ENCODE measurements around the gene ATP10B. TPM values are rescaled to one million over a fixed set of nuclear protein-coding genes. Genes with fewer than 3 reads are reported as not detected.

ATP10B gene
- total RNA-seq, 2 experiments from 2014 or later, result not detected

GRCh38 chr5:160846642-160847041 lies 5.4 kb downstream of the ATP10B start:
- Histone ChIP-seq H3K27ac (ENCODE audit: low read depth in 1 of 2, low read length in 2 of 2) (no peak overlapping the region), H3K27me3 (ENCODE audit: control insufficient read depth in 1 of 2, insufficient read depth in 2 of 2, low read length in 2 of 2) (no peaks in the 10 kb centered on the region), H3K36me3 (ENCODE audit: insufficient read depth, low read length) (no peaks in the 10 kb centered on the region), H3K4me1 (ENCODE audit: insufficient read depth, low read length) (no peaks in the 10 kb centered on the region), H3K4me3 (ENCODE audit: low read length) (no peak overlapping the region), H3K9me3 (ENCODE audit: control insufficient read depth in 1 of 2, insufficient read depth in 1 of 2, low read length in 2 of 2) (no peaks in the 10 kb centered on the region)
- Mint-ChIP-seq H3K36me3 (ENCODE audit: low read depth) (no peaks in the 10 kb centered on the region), H3K27me3 (peaks cover 9% of the 10 kb centered on the region), H3K4me3 (no peak overlapping the region), H3K9me3 (no peaks in the 10 kb centered on the region), H3K27ac (no peak overlapping the region), H3K4me1 (ENCODE audit: low read depth) (no peaks in the 10 kb centered on the region)
- intact Hi-C loops (cut with DNase I, micrococcal nuclease), result no loop called here
- CTCF ChIA-PET, result no interaction called here
- no peak for TF ChIP-seq CTCF (IDR thresholded peaks at IDR 0.05)
- POLR2A ChIA-PET, result no interaction called here
- no peak for DNase-seq
- ATAC-seq (ENCODE audit: poor library complexity), result no peak

- CTCF ChIA-PET, result no interaction called here
- H3K27me3 Mint-ChIP-seq, result peaks cover 9% of the 10 kb centered on the region
- H3K4me3 Mint-ChIP-seq, result no peak overlapping the region
- H3K9me3 Mint-ChIP-seq, result no peaks in the 10 kb centered on the region
- POLR2A ChIA-PET, result no interaction called here
- H3K36me3 ChIP-seq (ENCODE audit: insufficient read depth, low read length), result no peaks in the 10 kb centered on the region
- no peak for TF ChIP-seq CTCF (IDR thresholded peaks at IDR 0.05)
- H3K4me1 ChIP-seq (ENCODE audit: insufficient read depth, low read length), result no peaks in the 10 kb centered on the region
- intact Hi-C loops (cut with DNase I, micrococcal nuclease), result no loop called here
- H3K4me3 ChIP-seq (ENCODE audit: low read length), result no peak overlapping the region
- ATAC-seq (ENCODE audit: poor library complexity) (no peak), DNase-seq (no peak)
- H3K36me3 Mint-ChIP-seq (ENCODE audit: low read depth), result no peaks in the 10 kb centered on the region
- no peaks in the 10 kb centered on the region for H3K9me3 ChIP-seq (ENCODE audit: control insufficient read depth in 1 of 2, insufficient read depth in 1 of 2, low read length in 2 of 2)
- H3K27me3 ChIP-seq (ENCODE audit: control insufficient read depth in 1 of 2, insufficient read depth in 2 of 2, low read length in 2 of 2), result no peaks in the 10 kb centered on the region
- H3K27ac ChIP-seq (ENCODE audit: low read depth in 1 of 2, low read length in 2 of 2), result no peak overlapping the region
- H3K4me1 Mint-ChIP-seq (ENCODE audit: low read depth), result no peaks in the 10 kb centered on the region
- no peak overlapping the region for H3K27ac Mint-ChIP-seq
These were observed 7.8 kb downstream of the ATP10B start for GRCh38 chr5:160844177-160844576.

- H3K27ac Mint-ChIP-seq, result no peak overlapping the region
- ChIA-PET CTCF (no interaction called here), POLR2A (no interaction called here)
- H3K36me3 Mint-ChIP-seq (ENCODE audit: low read depth), result no peaks in the 10 kb centered on the region
- no peak overlapping the region for H3K27ac ChIP-seq (ENCODE audit: low read depth in 1 of 2, low read length in 2 of 2)
- H3K4me3 ChIP-seq (ENCODE audit: low read length), result no peak overlapping the region
- H3K9me3 ChIP-seq (ENCODE audit: control insufficient read depth in 1 of 2, insufficient read depth in 1 of 2, low read length in 2 of 2), result no peaks in the 10 kb centered on the region
- H3K4me1 ChIP-seq (ENCODE audit: insufficient read depth, low read length), result no peaks in the 10 kb centered on the region
- no peak for TF ChIP-seq CTCF (IDR thresholded peaks at IDR 0.05)
- ATAC-seq (ENCODE audit: poor library complexity), result no peak
- no peak for DNase-seq
- H3K36me3 ChIP-seq (ENCODE audit: insufficient read depth, low read length), result no peaks in the 10 kb centered on the region
- no peaks in the 10 kb centered on the region for H3K4me1 Mint-ChIP-seq (ENCODE audit: low read depth)
- no peak overlapping the region for H3K4me3 Mint-ChIP-seq
- no peaks in the 10 kb centered on the region for H3K9me3 Mint-ChIP-seq
- intact Hi-C loops (cut with DNase I, micrococcal nuclease), result no loop called here
- peaks cover 8% of the 10 kb centered on the region for H3K27me3 Mint-ChIP-seq
- no peaks in the 10 kb centered on the region for H3K27me3 ChIP-seq (ENCODE audit: control insufficient read depth in 1 of 2, insufficient read depth in 2 of 2, low read length in 2 of 2)
These were observed 8.8 kb downstream of the ATP10B start for GRCh38 chr5:160843240-160843639.
